K562 (cell line): Measurements from ENCODE around the gene GFRA1. TPM values are rescaled to one million over a fixed set of nuclear protein-coding genes. Genes with fewer than 3 reads are reported as not detected.

ENCODE experiments used
- ATAC-seq: fragments of 200-7000 bp; cut with Tn5 transposase; 3 replicates; pipeline ENCODE4 v1.9.1; 2020; ENCODE audit warnings: moderate library complexity
- BruUV-seq: library from RNA; stranded (reverse); fragments of 400-500 nt; replicated peaks from 2 replicates; lab custom pipeline; 2021; lab: Mats Ljungman, UMichigan
- CTCF ChIA-PET: fragments of 300-600 bp; formaldehyde crosslinking; extraction: SDS; loops from one replicate; lab custom pipeline; 2021; ENCODE audit warnings: low intra/inter-chr PET ratio; lab: Yijun Ruan, JAX
- POLR2A ChIA-PET: fragments of 300-600, 350-650 bp; sonication (Branson Sonifier 250); formaldehyde crosslinking; extraction: SDS; loops from one replicate; lab custom pipeline; 2021; ENCODE audit warnings: antibody characterized with exemption, inconsistent platforms; lab: Yijun Ruan, JAX
- DNase-seq, 4 experiments: peaks; one replicate each; pipeline versions ENCODE4 v3.0.0 to v3.0.0-alpha.2; 2011 to 2018; ENCODE audit warnings: low spot score in 3 of 4, mixed read lengths in 3 of 4; ENCODE audit errors: extremely low read depth in 1 of 4
- FAIRE-seq: peaks from 2 replicates; lab custom pipeline; 2011; peaks lifted over from hg19 to GRCh38; lab: Jason Lieb, UNC
- H2AFZ ChIP-seq: 2 replicates; pipeline ENCODE4 v1.6.0; 2011; ENCODE audit warnings: low read depth, low read length, control low read depth, inconsistent platforms
- H3K27ac ChIP-seq: fragments of 200-600 bp; 3 replicates; pipeline ENCODE4 v1.8.0; 2011; ENCODE audit warnings: low read depth, mild to moderate bottlenecking, control low read depth, inconsistent platforms, low read length, moderate library complexity, mixed read lengths; ENCODE audit errors: extremely low read depth
- H3K27me3 ChIP-seq, 2 experiments: fragments of 300-600 bp in 1 of 2; 2 replicates in 1 of 2; 3 replicates in 1 of 2; pipeline versions ENCODE4 v1.6.0 to v1.8.0; 2011; ENCODE audit warnings: inconsistent platforms in 2 of 2, low read length in 2 of 2, mild to moderate bottlenecking in 1 of 2, mixed read lengths in 1 of 2, moderate library complexity in 1 of 2; ENCODE audit not compliant: control insufficient read depth in 2 of 2, insufficient read depth in 2 of 2
- H3K36me3 ChIP-seq: fragments of 300-600 bp; 3 replicates; pipeline ENCODE4 v1.8.0; 2011; ENCODE audit warnings: mild to moderate bottlenecking, low read length, inconsistent platforms; ENCODE audit not compliant: control insufficient read depth, insufficient read depth
- H3K4me1 ChIP-seq, 2 experiments: fragments of 200-600 bp in 1 of 2; replicated peaks in 1 of 2; 2 replicates in 1 of 2; 3 replicates in 1 of 2; pipeline versions ENCODE4 v1.5.1 to v1.8.0; 2011; ENCODE audit warnings: inconsistent platforms in 2 of 2, low read length in 2 of 2, mild to moderate bottlenecking in 1 of 2, mixed read lengths in 1 of 2, moderate library complexity in 1 of 2; ENCODE audit not compliant: control insufficient read depth in 2 of 2, insufficient read depth in 2 of 2
- H3K4me2 ChIP-seq: 2 replicates; pipeline ENCODE4 v1.6.1; 2011; ENCODE audit warnings: low read length, control low read depth, inconsistent platforms, mixed read lengths; ENCODE audit not compliant: insufficient read depth
- H3K4me3 ChIP-seq: fragments of 200-600 bp; sonication (generic), shearing (Covaris generic); 2 replicates; pipeline ENCODE4 v1.5.1; 2016; ENCODE audit warnings: control low read depth, inconsistent platforms
- H3K79me2 ChIP-seq: fragments of 200-600 bp; 3 replicates; pipeline ENCODE4 v1.8.0; 2011; ENCODE audit warnings: low read length, inconsistent platforms; ENCODE audit not compliant: control insufficient read depth, insufficient read depth
- H3K9ac ChIP-seq, 2 experiments: 2 replicates each; pipeline versions ENCODE4 v1.6.0 to v1.6.1; 2011; ENCODE audit warnings: low read depth in 2 of 2, low read length in 2 of 2, control low read depth in 1 of 2, inconsistent platforms in 1 of 2, mild to moderate bottlenecking in 1 of 2, mixed read lengths in 1 of 2; ENCODE audit not compliant: insufficient read depth in 1 of 2
- H3K9me1 ChIP-seq: one replicate; pipeline ENCODE4 v1.6.0; 2011; ENCODE audit warnings: inconsistent platforms, mild to moderate bottlenecking, low read length, moderate library complexity; ENCODE audit not compliant: control insufficient read depth, insufficient read depth
- H3K9me3 ChIP-seq: replicated peaks from 2 replicates; pipeline ENCODE4 v1.5.1; 2011; ENCODE audit warnings: low read depth, low read length, inconsistent platforms; ENCODE audit not compliant: control insufficient read depth, insufficient read depth
- H4K20me1 ChIP-seq: replicated peaks from 2 replicates; pipeline ENCODE4 v1.6.1; 2011; ENCODE audit warnings: low read length, inconsistent platforms, mixed read lengths; ENCODE audit not compliant: control insufficient read depth, insufficient read depth
- ESRRB ChIP-seq: fragments of 250-450 bp; sonication (Bioruptor Pico); IDR thresholded peaks from 2 replicates; pipeline ENCODE4 v1.5.0; 2020; ENCODE audit warnings: mild to moderate bottlenecking, moderate library complexity, borderline replicate concordance
- GABPA ChIP-seq: fragments of 200-800 bp; sonication (Bioruptor generic); conservative IDR thresholded peaks from 2 replicates; pipeline ENCODE4 v1.6.1; 2016; ENCODE audit warnings: low read depth, missing genetic modification characterization, missing compliant biosample characterization
- HDAC6 ChIP-seq: IDR thresholded peaks from 2 replicates; pipeline ENCODE4 v1.6.1; 2012; ENCODE audit warnings: low read depth, mild to moderate bottlenecking, control low read depth, inconsistent platforms, low read length, moderate library complexity
- NR2C1 ChIP-seq, 2 experiments: fragments of 450-650 bp; IDR thresholded peaks; 2 replicates each; pipeline ENCODE4 v1.6.1; 2017; ENCODE audit warnings: mild to moderate bottlenecking in 2 of 2, antibody characterized with exemption in 1 of 2, inconsistent platforms in 1 of 2, missing compliant biosample characterization in 1 of 2, missing genetic modification characterization in 1 of 2
- PPARD ChIP-seq: fragments of 250-450 bp; sonication (Bioruptor Pico); IDR thresholded peaks from 2 replicates; pipeline ENCODE4 v1.8.0; 2022; ENCODE audit warnings: inconsistent platforms, mild to moderate bottlenecking, moderate library complexity
- PURB ChIP-seq: sonication (generic); formaldehyde crosslinking; IDR thresholded peaks from 2 replicates; pipeline ENCODE4 v1.9.0; 2021; ENCODE audit warnings: low read depth, mild to moderate bottlenecking, missing genetic modification reagents
- RBM22 ChIP-seq: fragments of 200-400 bp; formaldehyde crosslinking; IDR thresholded peaks from 2 replicates; pipeline ENCODE4 v1.6.1; 2018; ENCODE audit warnings: low read length, low read depth; ENCODE audit not compliant: poor library complexity, severe bottlenecking
- ZFP30 ChIP-seq: fragments of 250-450 bp; sonication (Bioruptor Pico); IDR thresholded peaks from 2 replicates; pipeline ENCODE4 v1.8.0; 2022; ENCODE audit warnings: moderate library complexity, mild to moderate bottlenecking, inconsistent platforms, borderline replicate concordance
- ZNF282 ChIP-seq: sonication (generic); formaldehyde crosslinking; IDR thresholded peaks from 2 replicates; pipeline ENCODE4 v1.8.1; 2023; ENCODE audit warnings: missing genetic modification reagents
- WGBS: fragments of 100-300 bp; shearing (Covaris generic); methylation state at CpG from one replicate; pipeline ENCODE4 v1.1.6; 2016; ENCODE audit warnings: low coverage, mixed read lengths; ENCODE audit not compliant: insufficient coverage; ENCODE audit errors: missing lambda C conversion rate; 5-methylcytosine and 5-hydroxymethylcytosine counted together
- in situ Hi-C: fragments of 300-500 bp; cut with MboI; formaldehyde crosslinking; loops from 4 replicates; pipeline ENCODE4 v1.15.0; 2018; ENCODE audit warnings: inconsistent platforms, mixed read lengths
- intact Hi-C: fragments of 100-400 bp; cut with micrococcal nuclease; formaldehyde crosslinking; loops from 2 replicates; pipeline ENCODE4 v1.14.2; 2022
- polyA plus RNA-seq, 8 experiments: library from polyadenylated mRNA; depleted of rRNA in 4 of 8; stranded (reverse) in 5 of 8; unstranded in 3 of 8; fragments of >200 nt; fragmentation: Nextera tagmentation in 2 of 8; fragmentation: Illumina TruSeq in 1 of 8; extraction: Ambion mirVana in 2 of 8; extraction: Trizol in 1 of 8; gene quantifications; 2 replicates each; pipeline versions ENCODE4 v1.2.1 to v1.2.3, GENCODE V29; 2011 to 2014; ENCODE audit warnings: inconsistent platforms in 1 of 8, missing spikeins in 1 of 8
- total RNA-seq, 7 experiments: library from RNA; depleted of rRNA in 6 of 7; stranded (reverse); fragments of >200 nt in 6 of 7; fragmentation: Illumina TruSeq in 2 of 7; extraction: Trizol in 2 of 7; gene quantifications; 2 replicates each; pipeline versions ENCODE4 v1.2.1 to v1.2.3, GENCODE V29; 2011 to 2021; ENCODE audit warnings: low replicate concordance in 1 of 7
- TF ChIP-seq, protein P1 (sequence below): fragments of 250-450 bp; sonication (Bioruptor Pico); IDR thresholded peaks from 2 replicates; pipeline ENCODE4 v1.8.0; 2021; ENCODE audit warnings: mild to moderate bottlenecking, moderate library complexity
- TF ChIP-seq, protein P2 (sequence below): fragments of 250-450 bp; sonication (Bioruptor Pico); IDR thresholded peaks from 2 replicates; pipeline ENCODE4 v1.9.0; 2021; ENCODE audit warnings: mild to moderate bottlenecking
- TF ChIP-seq, protein P3 (sequence below): fragments of 150-350 bp; conservative IDR thresholded peaks from 2 replicates; pipeline ENCODE4 v1.6.1; 2014; ENCODE audit warnings: low read length
- TF ChIP-seq, protein P4 (sequence below): fragments of 250-450 bp; sonication (Bioruptor Pico); IDR thresholded peaks from 2 replicates; pipeline ENCODE4 v1.5.0; 2022; ENCODE audit warnings: mild to moderate bottlenecking

Gene GFRA1
- total and polyA plus RNA-seq, 9 of the 15 experiments (the other 6 are each of a cell fraction or from before 2014, with no cell fraction given), result 0.04 TPM; not detected in 8

- Histone ChIP-seq H3K9me3 (no peaks in the 10 kb centered on the region), H3K4me3 (no peak overlapping the region), H3K9me1 (no peaks in the 10 kb centered on the region), H4K20me1 (no peaks in the 10 kb centered on the region), H3K79me2 (no peaks in the 10 kb centered on the region), H3K4me1 (no peaks in the 10 kb centered on the region), H3K36me3 (no peaks in the 10 kb centered on the region), H3K27me3 (no peaks in the 10 kb centered on the region), H3K4me2 (no peak overlapping the region), H3K27ac (no peak overlapping the region), H3K9ac (no peak overlapping the region), H2AFZ (no peak overlapping the region)
- ATAC-seq, result no peak
- DNase-seq, result no peak
- BruUV-seq, result no TSS peak
- no peak for FAIRE-seq
- 0% methylated on average over 3 of the region's 3 CpGs for WGBS
- ChIA-PET CTCF (no interaction called here), POLR2A (no interaction called here)
- in situ Hi-C loops (no loop called here), intact Hi-C loops (no loop called here)
- TF ChIP-seq, protein P1, sequence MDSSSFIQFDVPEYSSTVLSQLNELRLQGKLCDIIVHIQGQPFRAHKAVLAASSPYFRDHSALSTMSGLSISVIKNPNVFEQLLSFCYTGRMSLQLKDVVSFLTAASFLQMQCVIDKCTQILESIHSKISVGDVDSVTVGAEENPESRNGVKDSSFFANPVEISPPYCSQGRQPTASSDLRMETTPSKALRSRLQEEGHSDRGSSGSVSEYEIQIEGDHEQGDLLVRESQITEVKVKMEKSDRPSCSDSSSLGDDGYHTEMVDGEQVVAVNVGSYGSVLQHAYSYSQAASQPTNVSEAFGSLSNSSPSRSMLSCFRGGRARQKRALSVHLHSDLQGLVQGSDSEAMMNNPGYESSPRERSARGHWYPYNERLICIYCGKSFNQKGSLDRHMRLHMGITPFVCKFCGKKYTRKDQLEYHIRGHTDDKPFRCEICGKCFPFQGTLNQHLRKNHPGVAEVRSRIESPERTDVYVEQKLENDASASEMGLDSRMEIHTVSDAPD, result no peak
- TF ChIP-seq ESRRB (CRISPR knock-in tag), result no peak
- TF ChIP-seq, protein P2, sequence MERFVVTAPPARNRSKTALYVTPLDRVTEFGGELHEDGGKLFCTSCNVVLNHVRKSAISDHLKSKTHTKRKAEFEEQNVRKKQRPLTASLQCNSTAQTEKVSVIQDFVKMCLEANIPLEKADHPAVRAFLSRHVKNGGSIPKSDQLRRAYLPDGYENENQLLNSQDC (CRISPR knock-in tag), result no peak
- no peak for TF ChIP-seq ZNF282 (CRISPR knock-in tag)
- TF ChIP-seq PPARD (CRISPR knock-in tag), result no peak
- TF ChIP-seq, protein P3, sequence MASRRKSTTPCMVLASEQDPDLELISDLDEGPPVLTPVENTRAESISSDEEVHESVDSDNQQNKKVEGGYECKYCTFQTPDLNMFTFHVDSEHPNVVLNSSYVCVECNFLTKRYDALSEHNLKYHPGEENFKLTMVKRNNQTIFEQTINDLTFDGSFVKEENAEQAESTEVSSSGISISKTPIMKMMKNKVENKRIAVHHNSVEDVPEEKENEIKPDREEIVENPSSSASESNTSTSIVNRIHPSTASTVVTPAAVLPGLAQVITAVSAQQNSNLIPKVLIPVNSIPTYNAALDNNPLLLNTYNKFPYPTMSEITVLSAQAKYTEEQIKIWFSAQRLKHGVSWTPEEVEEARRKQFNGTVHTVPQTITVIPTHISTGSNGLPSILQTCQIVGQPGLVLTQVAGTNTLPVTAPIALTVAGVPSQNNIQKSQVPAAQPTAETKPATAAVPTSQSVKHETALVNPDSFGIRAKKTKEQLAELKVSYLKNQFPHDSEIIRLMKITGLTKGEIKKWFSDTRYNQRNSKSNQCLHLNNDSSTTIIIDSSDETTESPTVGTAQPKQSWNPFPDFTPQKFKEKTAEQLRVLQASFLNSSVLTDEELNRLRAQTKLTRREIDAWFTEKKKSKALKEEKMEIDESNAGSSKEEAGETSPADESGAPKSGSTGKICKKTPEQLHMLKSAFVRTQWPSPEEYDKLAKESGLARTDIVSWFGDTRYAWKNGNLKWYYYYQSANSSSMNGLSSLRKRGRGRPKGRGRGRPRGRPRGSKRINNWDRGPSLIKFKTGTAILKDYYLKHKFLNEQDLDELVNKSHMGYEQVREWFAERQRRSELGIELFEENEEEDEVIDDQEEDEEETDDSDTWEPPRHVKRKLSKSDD, result no peak
- TF ChIP-seq, protein P4, sequence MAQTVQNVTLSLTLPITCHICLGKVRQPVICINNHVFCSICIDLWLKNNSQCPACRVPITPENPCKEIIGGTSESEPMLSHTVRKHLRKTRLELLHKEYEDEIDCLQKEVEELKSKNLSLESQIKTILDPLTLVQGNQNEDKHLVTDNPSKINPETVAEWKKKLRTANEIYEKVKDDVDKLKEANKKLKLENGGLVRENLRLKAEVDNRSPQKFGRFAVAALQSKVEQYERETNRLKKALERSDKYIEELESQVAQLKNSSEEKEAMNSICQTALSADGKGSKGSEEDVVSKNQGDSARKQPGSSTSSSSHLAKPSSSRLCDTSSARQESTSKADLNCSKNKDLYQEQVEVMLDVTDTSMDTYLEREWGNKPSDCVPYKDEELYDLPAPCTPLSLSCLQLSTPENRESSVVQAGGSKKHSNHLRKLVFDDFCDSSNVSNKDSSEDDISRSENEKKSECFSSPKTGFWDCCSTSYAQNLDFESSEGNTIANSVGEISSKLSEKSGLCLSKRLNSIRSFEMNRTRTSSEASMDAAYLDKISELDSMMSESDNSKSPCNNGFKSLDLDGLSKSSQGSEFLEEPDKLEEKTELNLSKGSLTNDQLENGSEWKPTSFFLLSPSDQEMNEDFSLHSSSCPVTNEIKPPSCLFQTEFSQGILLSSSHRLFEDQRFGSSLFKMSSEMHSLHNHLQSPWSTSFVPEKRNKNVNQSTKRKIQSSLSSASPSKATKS (CRISPR knock-in tag), result no peak
- no peak for TF ChIP-seq RBM22
- TF ChIP-seq GABPA, result no peak
- no peak for TF ChIP-seq ZFP30
- TF ChIP-seq PURB (CRISPR knock-in tag), result no peak
- TF ChIP-seq HDAC6, result no peak
- no peak for TF ChIP-seq NR2C1 (IDR thresholded peaks at IDR 0.05)
- no peak for TF ChIP-seq NR2C1 (tag; IDR thresholded peaks at IDR 0.05)
These were observed 103.1 kb downstream of the GFRA1 start for GRCh38 chr10:116169782-116170445.
